Astrocyte (in vitro differentiated cells and primary cell): Measurements from ENCODE around the gene HMG20A. TPM values are rescaled to one million over a fixed set of nuclear protein-coding genes. Genes with fewer than 3 reads are reported as not detected.

Source experiments
- DNase-seq: peaks from one replicate; pipeline ENCODE4 v3.0.0-alpha.2; 2010; ENCODE audit warnings: low read depth
- FAIRE-seq: peaks from 2 replicates; lab custom pipeline; 2011; peaks lifted over from hg19 to GRCh38; lab: Jason Lieb, UNC
- H2AFZ ChIP-seq: 2 replicates; pipeline ENCODE4 v1.6.0; 2012; ENCODE audit warnings: low read depth, low read length, inconsistent platforms
- H3K27ac ChIP-seq: 2 replicates; pipeline ENCODE4 v1.5.1; 2011; ENCODE audit warnings: low read depth, low read length, inconsistent platforms
- H3K27me3 ChIP-seq: 2 replicates; pipeline ENCODE4 v1.6.0; 2011; ENCODE audit warnings: low read length, inconsistent platforms; ENCODE audit not compliant: insufficient read depth
- H3K36me3 ChIP-seq: 2 replicates; pipeline ENCODE4 v1.5.1; 2011; ENCODE audit warnings: low read length, inconsistent platforms; ENCODE audit not compliant: insufficient read depth
- H3K4me1 ChIP-seq: 2 replicates; pipeline ENCODE4 v1.5.1; 2011; ENCODE audit warnings: low read length, inconsistent platforms; ENCODE audit not compliant: insufficient read depth
- H3K4me2 ChIP-seq: 2 replicates; pipeline ENCODE4 v1.6.0; 2012; ENCODE audit warnings: low read length, inconsistent platforms
- H3K4me3 ChIP-seq: 2 replicates; pipeline ENCODE4 v1.5.1; 2011; ENCODE audit warnings: low read depth, mild to moderate bottlenecking, low read length, inconsistent platforms; ENCODE audit not compliant: insufficient read depth
- H3K79me2 ChIP-seq: 2 replicates; pipeline ENCODE4 v1.6.0; 2012; ENCODE audit warnings: mild to moderate bottlenecking, low read length, inconsistent platforms; ENCODE audit not compliant: insufficient read depth
- H3K9ac ChIP-seq: 2 replicates; pipeline ENCODE4 v1.6.0; 2012; ENCODE audit warnings: mild to moderate bottlenecking, low read length, inconsistent platforms
- H3K9me3 ChIP-seq: 2 replicates; pipeline ENCODE4 v1.5.1; 2012; ENCODE audit warnings: low read depth, mild to moderate bottlenecking, low read length, inconsistent platforms; ENCODE audit not compliant: insufficient read depth
- H4K20me1 ChIP-seq: 2 replicates; pipeline ENCODE4 v1.6.0; 2012; ENCODE audit warnings: low read length, inconsistent platforms; ENCODE audit not compliant: insufficient read depth
- H3K27ac Mint-ChIP-seq: one replicate; pipeline ENCODE4 v1.8.0; 2021; ENCODE audit warnings: mild to moderate bottlenecking, mixed read lengths; ENCODE audit not compliant: unreplicated experiment
- H3K27me3 Mint-ChIP-seq: one replicate; pipeline ENCODE4 v1.8.0; 2021; ENCODE audit warnings: low read depth, mixed read lengths; ENCODE audit not compliant: unreplicated experiment
- H3K36me3 Mint-ChIP-seq: one replicate; pipeline ENCODE4 v1.8.0; 2021; ENCODE audit warnings: low read depth, mixed read lengths; ENCODE audit not compliant: unreplicated experiment
- H3K4me1 Mint-ChIP-seq: one replicate; pipeline ENCODE4 v1.8.0; 2021; ENCODE audit warnings: low read depth, mixed read lengths; ENCODE audit not compliant: unreplicated experiment
- H3K4me3 Mint-ChIP-seq: one replicate; pipeline ENCODE4 v1.8.0; 2021; ENCODE audit warnings: mild to moderate bottlenecking, moderate library complexity, mixed read lengths; ENCODE audit not compliant: unreplicated experiment
- H3K9me3 Mint-ChIP-seq: one replicate; pipeline ENCODE4 v1.8.0; 2021; ENCODE audit warnings: mild to moderate bottlenecking, mixed read lengths; ENCODE audit not compliant: unreplicated experiment
- EZH2 ChIP-seq: IDR thresholded peaks from 2 replicates; pipeline ENCODE4 v1.6.1; 2012; ENCODE audit warnings: mild to moderate bottlenecking, low read length, inconsistent platforms; ENCODE audit not compliant: insufficient read depth
- total RNA-seq: library from RNA; stranded (reverse); gene quantifications from 2 replicates; pipeline ENCODE4 v1.2.1, GENCODE V29; 2021
- TF ChIP-seq, protein P1 (sequence below): IDR thresholded peaks from 2 replicates; pipeline ENCODE4 v1.5.1; 2011; ENCODE audit warnings: low read depth, mild to moderate bottlenecking, inconsistent platforms, low read length, moderate library complexity; ENCODE audit not compliant: insufficient read depth

Gene HMG20A
- total RNA-seq, 1 donor from 2014 or later = 47.4 TPM

DNA sequence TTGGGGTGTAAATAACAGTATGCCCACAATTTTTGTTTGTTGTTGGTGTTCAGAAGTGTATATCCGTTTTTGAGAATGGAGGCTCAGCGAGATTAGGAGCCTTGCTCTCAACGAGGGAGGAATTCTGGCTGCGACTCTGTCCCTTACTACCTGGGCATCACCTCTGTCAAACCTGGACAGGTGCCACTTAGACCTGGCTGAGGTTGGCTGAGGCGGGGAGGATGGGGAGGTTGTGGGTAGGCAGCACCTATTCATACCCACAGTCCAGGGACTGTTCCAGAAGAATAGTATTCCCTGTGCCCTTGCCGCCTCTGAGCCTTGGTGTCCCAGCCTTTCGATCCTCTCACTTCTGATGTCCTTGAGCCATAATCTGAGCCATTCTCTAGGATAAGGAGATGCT, 112.2 kb downstream of the HMG20A start:
- Mint-ChIP-seq H3K4me3 (no peak overlapping the region), H3K27me3 (peaks cover 8% of the 10 kb centered on the region), H3K4me1 (peaks cover 10% of the 10 kb centered on the region), H3K27ac (no peak overlapping the region), H3K36me3 (peaks cover 3% of the 10 kb centered on the region), H3K9me3 (peaks cover 1% of the 10 kb centered on the region)
- no peaks in the 10 kb centered on the region for H4K20me1 ChIP-seq
- DNase-seq (no peak), FAIRE-seq (no peak)
- no peak overlapping the region for H3K27ac ChIP-seq
- TF ChIP-seq, protein P1, sequence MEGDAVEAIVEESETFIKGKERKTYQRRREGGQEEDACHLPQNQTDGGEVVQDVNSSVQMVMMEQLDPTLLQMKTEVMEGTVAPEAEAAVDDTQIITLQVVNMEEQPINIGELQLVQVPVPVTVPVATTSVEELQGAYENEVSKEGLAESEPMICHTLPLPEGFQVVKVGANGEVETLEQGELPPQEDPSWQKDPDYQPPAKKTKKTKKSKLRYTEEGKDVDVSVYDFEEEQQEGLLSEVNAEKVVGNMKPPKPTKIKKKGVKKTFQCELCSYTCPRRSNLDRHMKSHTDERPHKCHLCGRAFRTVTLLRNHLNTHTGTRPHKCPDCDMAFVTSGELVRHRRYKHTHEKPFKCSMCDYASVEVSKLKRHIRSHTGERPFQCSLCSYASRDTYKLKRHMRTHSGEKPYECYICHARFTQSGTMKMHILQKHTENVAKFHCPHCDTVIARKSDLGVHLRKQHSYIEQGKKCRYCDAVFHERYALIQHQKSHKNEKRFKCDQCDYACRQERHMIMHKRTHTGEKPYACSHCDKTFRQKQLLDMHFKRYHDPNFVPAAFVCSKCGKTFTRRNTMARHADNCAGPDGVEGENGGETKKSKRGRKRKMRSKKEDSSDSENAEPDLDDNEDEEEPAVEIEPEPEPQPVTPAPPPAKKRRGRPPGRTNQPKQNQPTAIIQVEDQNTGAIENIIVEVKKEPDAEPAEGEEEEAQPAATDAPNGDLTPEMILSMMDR = no peak
- no peak for TF ChIP-seq EZH2
- no peaks in the 10 kb centered on the region for H3K36me3 ChIP-seq
- H2AFZ ChIP-seq = no peak overlapping the region
- no peak overlapping the region for H3K4me3 ChIP-seq
- H3K9ac ChIP-seq = no peak overlapping the region
- H3K4me1 ChIP-seq = no peaks in the 10 kb centered on the region
- H3K27me3 ChIP-seq = peaks cover 10% of the 10 kb centered on the region
- H3K4me2 ChIP-seq = no peak overlapping the region
- H3K79me2 ChIP-seq = no peaks in the 10 kb centered on the region
- no peaks in the 10 kb centered on the region for H3K9me3 ChIP-seq

DNA sequence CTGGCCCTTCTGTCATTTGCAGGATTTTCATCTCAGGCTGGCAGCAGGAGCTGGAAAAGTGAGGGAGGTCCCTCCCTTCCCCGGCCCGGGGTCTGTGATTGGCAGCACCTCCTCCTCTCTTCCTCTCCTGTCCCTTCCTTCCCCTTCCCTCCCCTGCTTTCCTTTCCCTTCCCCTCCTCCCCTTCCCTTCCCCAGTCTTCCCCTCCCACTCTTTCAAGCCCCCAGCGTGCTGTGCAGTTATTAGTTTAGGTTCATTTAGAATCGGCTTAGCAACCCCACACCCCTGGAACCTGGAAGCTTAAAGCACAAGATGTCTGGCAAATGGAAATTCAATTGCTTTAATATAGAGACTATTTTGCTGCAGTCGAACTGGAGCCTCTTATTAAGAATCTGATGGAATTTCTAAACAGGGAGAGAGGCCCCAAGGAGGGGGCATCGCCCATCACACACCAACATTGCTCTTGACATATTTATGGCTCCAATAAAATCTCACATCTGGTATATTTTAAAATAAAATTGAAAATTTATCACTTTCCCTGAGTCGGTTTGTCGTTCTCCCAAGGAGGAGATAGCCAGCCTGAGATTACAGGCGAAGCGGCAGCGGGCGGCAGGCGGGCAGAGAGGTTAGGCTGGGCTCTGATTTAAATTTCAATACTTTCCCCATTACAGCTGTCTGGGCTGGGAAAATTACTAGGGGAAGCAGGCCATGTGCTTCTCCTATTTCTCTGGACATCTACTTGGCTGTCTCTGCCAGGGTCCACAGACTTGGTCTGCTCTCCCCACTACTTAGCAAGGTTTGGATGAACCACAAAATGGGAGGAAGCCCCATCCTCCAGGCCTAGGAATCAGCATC, 113.1 kb downstream of the HMG20A start:
- peaks cover 1% of the 10 kb centered on the region for H3K9me3 Mint-ChIP-seq
- H2AFZ ChIP-seq = no peak overlapping the region
- no peak overlapping the region for H3K9ac ChIP-seq
- H3K4me1 Mint-ChIP-seq = peaks cover 10% of the 10 kb centered on the region
- H3K79me2 ChIP-seq = no peaks in the 10 kb centered on the region
- no peak overlapping the region for H3K27ac ChIP-seq
- no peaks in the 10 kb centered on the region for H3K9me3 ChIP-seq
- no peak for TF ChIP-seq EZH2
- TF ChIP-seq, protein P1 = no peak
- H3K27me3 Mint-ChIP-seq = peaks cover 10% of the 10 kb centered on the region
- H3K4me3 ChIP-seq = no peak overlapping the region
- no peaks in the 10 kb centered on the region for H3K4me1 ChIP-seq
- no peaks in the 10 kb centered on the region for H4K20me1 ChIP-seq
- no peak overlapping the region for H3K4me3 Mint-ChIP-seq
- H3K27ac Mint-ChIP-seq = no peak overlapping the region
- FAIRE-seq (no peak), DNase-seq (no peak)
- H3K27me3 ChIP-seq = peaks cover 10% of the 10 kb centered on the region
- peaks cover 3% of the 10 kb centered on the region for H3K36me3 Mint-ChIP-seq
- no peaks in the 10 kb centered on the region for H3K36me3 ChIP-seq
- H3K4me2 ChIP-seq = no peak overlapping the region

Other genes starting within 250 kb of the HMG20A start
- gene PEAK1, start 784 bp upstream of the HMG20A start, total RNA-seq = 58.5 and 62.3 TPM in 2 replicates
- gene LINGO1, start 212.0 kb downstream of the HMG20A start, total RNA-seq = 4.5 and 5.7 TPM in 2 replicates